Colonic mucosa (tissue), 4 donors: ENCODE measurements around the gene CCDC185. TPM values are rescaled to one million over a fixed set of nuclear protein-coding genes. Genes with fewer than 3 reads are reported as not detected.

Source experiments
- DNase-seq: peaks from one replicate; pipeline ENCODE4 v3.0.0-alpha.2; 2020
- H3K27ac ChIP-seq: fragments of 200-600 bp; one replicate; pipeline ENCODE4 v1.8.0; 2021
- H3K27me3 ChIP-seq: fragments of 200-600 bp; one replicate; pipeline ENCODE4 v1.8.0; 2021
- H3K36me3 ChIP-seq: fragments of 200-600 bp; one replicate; pipeline ENCODE4 v1.8.0; 2021
- H3K4me1 ChIP-seq: fragments of 200-600 bp; one replicate; pipeline ENCODE4 v1.8.0; 2021; ENCODE audit warnings: mild to moderate bottlenecking
- H3K4me3 ChIP-seq: fragments of 200-600 bp; one replicate; pipeline ENCODE4 v1.8.0; 2021
- H3K9ac ChIP-seq, 2 donors: one replicate each; pipeline ENCODE4 v1.7.0; 2013; ENCODE audit warnings: control low read depth in 2 of 2, low read depth in 2 of 2, low read length in 2 of 2
- H3K9me3 ChIP-seq: fragments of 200-600 bp; one replicate; pipeline ENCODE4 v1.8.0; 2021
- intact Hi-C: fragments of 100-400 bp; cut with DNase I; formaldehyde crosslinking; loops from one replicate; pipeline ENCODE4 v1.14.1; 2022
- total RNA-seq, 2 donors: library from RNA; stranded (reverse); fragmentation: NEBNext Ultra II Directional in 1 of 2; extraction: Animal tissue kit (Norgen Biotek cat#: 25700) in 1 of 2; gene quantifications; one replicate each; pipeline ENCODE4 v1.2.1, GENCODE V29; 2021
- TF ChIP-seq, protein P1 (sequence below): fragments of 200-600 bp; IDR thresholded peaks from one replicate; pipeline ENCODE4 v1.8.0; 2022; ENCODE audit warnings: antibody characterized with exemption, mild to moderate bottlenecking
- donor health status: healthy.
- donor health status: DM: no; HTN: no; CAD: no.
- donor health status: DM: no; HTN: no; CAD: no.

CCDC185 gene
- total RNA-seq, 2 donors from 2014 or later, result not detected

DNA sequence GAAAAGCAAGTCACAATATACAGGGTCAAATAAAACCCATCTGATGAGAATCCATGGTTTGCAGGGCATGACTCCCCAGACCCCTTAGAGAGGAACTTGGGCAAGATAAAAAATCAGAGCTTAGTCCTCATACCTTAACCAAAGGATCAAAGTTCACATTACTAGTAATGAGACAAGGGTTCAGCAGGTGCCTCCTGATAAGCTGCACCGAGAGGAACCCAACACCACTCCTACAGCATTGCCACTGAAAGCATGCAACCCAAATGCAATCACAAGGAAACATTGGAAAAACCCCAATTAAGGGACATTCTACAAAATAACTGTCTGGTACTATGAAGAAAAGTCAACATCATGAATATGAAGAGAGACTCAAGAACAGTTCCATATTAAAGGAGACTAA lies 29.7 kb downstream of the CCDC185 start:
- no peaks in the 10 kb centered on the region for H3K9me3 ChIP-seq
- no peak for DNase-seq
- H3K27ac ChIP-seq, result no peak overlapping the region
- no peaks in the 10 kb centered on the region for H3K27me3 ChIP-seq
- no peak overlapping the region for H3K9ac ChIP-seq
- no peaks in the 10 kb centered on the region for H3K36me3 ChIP-seq
- no peak overlapping the region for H3K4me3 ChIP-seq
- intact Hi-C loops, result no loop called here
- H3K4me1 ChIP-seq, result no peaks in the 10 kb centered on the region
- TF ChIP-seq, protein P1, sequence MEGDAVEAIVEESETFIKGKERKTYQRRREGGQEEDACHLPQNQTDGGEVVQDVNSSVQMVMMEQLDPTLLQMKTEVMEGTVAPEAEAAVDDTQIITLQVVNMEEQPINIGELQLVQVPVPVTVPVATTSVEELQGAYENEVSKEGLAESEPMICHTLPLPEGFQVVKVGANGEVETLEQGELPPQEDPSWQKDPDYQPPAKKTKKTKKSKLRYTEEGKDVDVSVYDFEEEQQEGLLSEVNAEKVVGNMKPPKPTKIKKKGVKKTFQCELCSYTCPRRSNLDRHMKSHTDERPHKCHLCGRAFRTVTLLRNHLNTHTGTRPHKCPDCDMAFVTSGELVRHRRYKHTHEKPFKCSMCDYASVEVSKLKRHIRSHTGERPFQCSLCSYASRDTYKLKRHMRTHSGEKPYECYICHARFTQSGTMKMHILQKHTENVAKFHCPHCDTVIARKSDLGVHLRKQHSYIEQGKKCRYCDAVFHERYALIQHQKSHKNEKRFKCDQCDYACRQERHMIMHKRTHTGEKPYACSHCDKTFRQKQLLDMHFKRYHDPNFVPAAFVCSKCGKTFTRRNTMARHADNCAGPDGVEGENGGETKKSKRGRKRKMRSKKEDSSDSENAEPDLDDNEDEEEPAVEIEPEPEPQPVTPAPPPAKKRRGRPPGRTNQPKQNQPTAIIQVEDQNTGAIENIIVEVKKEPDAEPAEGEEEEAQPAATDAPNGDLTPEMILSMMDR, result no peak

DNA sequence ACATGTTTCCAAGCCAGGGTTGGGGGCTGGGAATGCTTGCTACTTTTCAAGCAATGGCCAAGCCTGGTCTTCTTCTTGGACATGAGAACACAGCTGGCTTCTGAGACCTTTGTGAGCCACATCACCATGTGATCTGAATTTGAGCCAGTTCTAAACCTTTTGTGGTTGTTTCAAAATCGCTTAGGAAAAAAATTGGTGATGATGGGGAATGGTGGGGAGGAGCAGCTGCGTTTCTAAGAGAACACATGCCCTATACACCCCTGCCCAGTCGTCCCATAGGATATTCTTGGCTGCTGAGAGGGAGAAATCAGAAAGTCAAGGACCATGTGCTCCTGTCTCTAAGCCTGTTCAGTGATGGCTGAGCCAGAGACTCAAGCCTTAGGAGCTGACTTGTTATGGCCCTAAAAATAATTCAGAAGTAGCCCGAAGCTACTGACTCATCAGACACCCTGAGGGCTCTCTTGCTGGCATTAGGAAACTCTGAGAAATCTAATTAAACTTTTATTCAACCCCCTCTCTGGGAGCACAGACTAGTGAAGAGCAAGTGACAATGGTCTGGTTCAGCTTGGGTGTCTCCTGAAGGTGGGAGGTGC lies 30.5 kb downstream of the CCDC185 start:
- Histone ChIP-seq H3K9ac (no peak overlapping the region), H3K4me3 (no peak overlapping the region), H3K36me3 (no peaks in the 10 kb centered on the region), H3K27ac (no peak overlapping the region), H3K4me1 (no peaks in the 10 kb centered on the region), H3K9me3 (no peaks in the 10 kb centered on the region), H3K27me3 (no peaks in the 10 kb centered on the region)
- intact Hi-C loops, result no loop called here
- TF ChIP-seq, protein P1, result no peak
- DNase-seq, result no peak

DNA sequence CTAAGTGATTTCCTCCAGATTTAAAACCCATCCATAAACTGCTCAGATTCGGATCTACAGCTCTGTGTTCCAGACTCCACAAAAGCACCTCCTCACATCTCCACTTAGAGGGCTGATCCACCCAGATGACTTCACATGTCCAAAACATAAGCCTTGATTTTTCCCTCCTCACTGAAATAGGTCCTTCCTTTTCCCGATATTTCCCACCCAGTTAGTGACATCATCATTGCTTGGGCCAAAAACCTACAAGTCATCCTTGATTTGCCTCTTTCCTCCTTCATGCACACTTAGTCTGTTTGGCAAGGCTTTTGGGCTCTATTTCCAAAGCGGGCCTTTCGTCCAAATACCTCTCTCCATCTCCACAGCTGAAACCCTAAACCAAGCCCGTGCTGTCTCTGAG lies 32.3 kb downstream of the CCDC185 start:
- DNase-seq, result no peak
- no peaks in the 10 kb centered on the region for H3K36me3 ChIP-seq
- H3K9ac ChIP-seq, result no peak overlapping the region
- no peak overlapping the region for H3K27ac ChIP-seq
- no peak overlapping the region for H3K4me3 ChIP-seq
- no peaks in the 10 kb centered on the region for H3K27me3 ChIP-seq
- no peaks in the 10 kb centered on the region for H3K9me3 ChIP-seq
- intact Hi-C loops, result no loop called here
- TF ChIP-seq, protein P1, result no peak
- H3K4me1 ChIP-seq, result no peaks in the 10 kb centered on the region

GRCh38 chr1:223426936-223427335 lies 33.7 kb downstream of the CCDC185 start:
- Histone ChIP-seq H3K27ac (no peak overlapping the region), H3K27me3 (no peaks in the 10 kb centered on the region), H3K4me1 (no peaks in the 10 kb centered on the region), H3K9me3 (no peaks in the 10 kb centered on the region), H3K4me3 (no peak overlapping the region), H3K36me3 (no peaks in the 10 kb centered on the region), H3K9ac (no peak overlapping the region)
- TF ChIP-seq, protein P1, result no peak
- DNase-seq, result no peak
- intact Hi-C loops, result no loop called here

- TF ChIP-seq, protein P1, result no peak
- intact Hi-C loops, result no loop called here
- H3K36me3 ChIP-seq, result no peaks in the 10 kb centered on the region
- H3K27me3 ChIP-seq, result no peaks in the 10 kb centered on the region
- H3K9ac ChIP-seq, result no peak overlapping the region
- no peaks in the 10 kb centered on the region for H3K9me3 ChIP-seq
- H3K4me3 ChIP-seq, result no peak overlapping the region
- DNase-seq, result no peak
- no peaks in the 10 kb centered on the region for H3K4me1 ChIP-seq
- no peak overlapping the region for H3K27ac ChIP-seq
Observed at GRCh38 chr1:223429313-223429731, 36.1 kb downstream of the CCDC185 start.
